CD4-positive, alpha-beta T cell (primary cell): Measurements from ENCODE around the gene ATP8A2. TPM values are rescaled to one million over a fixed set of nuclear protein-coding genes. Genes with fewer than 3 reads are reported as not detected.

ENCODE experiments used
- ATAC-seq: fragments of 200-7000 bp; cut with Tn5 transposase; one replicate; pipeline ENCODE4 v1.10.0; 2022; ENCODE audit warnings: mild to moderate bottlenecking; ENCODE audit not compliant: poor library complexity
- CTCF ChIA-PET: fragments of 350-600 bp; sonication (Branson Sonifier 250); formaldehyde crosslinking; loops from one replicate; lab custom pipeline; 2021; ENCODE audit warnings: antibody characterized with exemption, inconsistent platforms; lab: Charles Lee
- POLR2A ChIA-PET: fragments of 350-600 bp; sonication (Branson Sonifier 250); formaldehyde crosslinking; loops from one replicate; lab custom pipeline; 2021; ENCODE audit warnings: antibody characterized with exemption, inconsistent platforms; lab: Charles Lee
- DNase-seq, 14 experiments: peaks; one replicate each; pipeline ENCODE4 v3.0.0-alpha.2; 2013 to 2020; ENCODE audit warnings: mixed read lengths in 2 of 14
- H3K27ac ChIP-seq, 2 donors: one replicate each; pipeline versions ENCODE4 v1.5.1 to v1.7.0; 2013; ENCODE audit warnings: low read length in 2 of 2, low read depth in 1 of 2, mild to moderate bottlenecking in 1 of 2
- H3K27me3 ChIP-seq, 2 experiments: 1 replicate in 1 of 2; 2 replicates in 1 of 2; pipeline versions ENCODE4 v1.6.1 to v1.7.0; 2013; ENCODE audit warnings: low read length in 2 of 2, control low read depth in 1 of 2, mild to moderate bottlenecking in 1 of 2, moderate library complexity in 1 of 2; ENCODE audit not compliant: insufficient read depth in 2 of 2, control insufficient read depth in 1 of 2
- H3K36me3 ChIP-seq: one replicate; pipeline ENCODE4 v1.6.1; 2013; ENCODE audit warnings: low read length, control low read depth; ENCODE audit not compliant: insufficient read depth
- H3K4me1 ChIP-seq: one replicate; pipeline ENCODE4 v1.6.1; 2013; ENCODE audit warnings: low read length, control low read depth; ENCODE audit not compliant: insufficient read depth
- H3K4me3 ChIP-seq: one replicate; pipeline ENCODE4 v1.5.1; 2013; ENCODE audit warnings: mild to moderate bottlenecking, low read length, moderate library complexity
- H3K9me3 ChIP-seq, 2 experiments: 1 replicate in 1 of 2; 2 replicates in 1 of 2; pipeline versions ENCODE4 v1.6.1 to v1.7.0; 2013; ENCODE audit warnings: low read length in 2 of 2, mild to moderate bottlenecking in 2 of 2, control low read depth in 1 of 2, moderate library complexity in 1 of 2; ENCODE audit not compliant: control insufficient read depth in 1 of 2, insufficient read depth in 1 of 2
- H3K27ac Mint-ChIP-seq: one replicate; pipeline ENCODE4 v1.8.0; 2020; ENCODE audit warnings: mixed read lengths
- H3K27me3 Mint-ChIP-seq: one replicate; pipeline ENCODE4 v1.8.0; 2021; ENCODE audit warnings: mixed read lengths
- H3K36me3 Mint-ChIP-seq: one replicate; pipeline ENCODE4 v1.8.0; 2021; ENCODE audit warnings: low read depth, mixed read lengths
- H3K4me1 Mint-ChIP-seq: one replicate; pipeline ENCODE4 v1.8.0; 2021; ENCODE audit warnings: low read depth, mixed read lengths
- H3K4me3 Mint-ChIP-seq: one replicate; pipeline ENCODE4 v1.8.0; 2020; ENCODE audit warnings: mild to moderate bottlenecking, mixed read lengths
- H3K9me3 Mint-ChIP-seq: one replicate; pipeline ENCODE4 v1.8.0; 2020; ENCODE audit warnings: mixed read lengths
- CTCF ChIP-seq: fragments of 200-600 bp; IDR thresholded peaks from one replicate; pipeline ENCODE4 v1.8.0; 2022; ENCODE audit warnings: antibody characterized with exemption, mild to moderate bottlenecking
- intact Hi-C, 2 experiments: fragments of 100-400 bp; cut with DNase I in 1 of 2; cut with micrococcal nuclease in 1 of 2; formaldehyde crosslinking; loops; one replicate each; pipeline versions ENCODE4 v1.15.1 to v1.9.0; 2023 to 2025; cut with DNase I, micrococcal nuclease
- total RNA-seq, 174 experiments: library from RNA in 2 of 174; stranded (reverse) in 2 of 174; gene quantifications; one replicate each; pipeline ENCODE4 v1.2.3 and lab custom pipeline; 2021 to 2026

Gene ATP8A2
- total RNA-seq, 2 experiments from 2014 or later = 0.22 to 0.36 TPM

- H3K4me1 Mint-ChIP-seq = peaks cover 35% of the 10 kb centered on the region
- H3K4me3 ChIP-seq = no peak overlapping the region
- ChIA-PET POLR2A (interaction anchor here (0.7 to 1.1 kb wide), 2 partner anchors 27 to 52 kb away, joined by 3 to 6 read pairs; no protein-coding TSS in a partner anchor), CTCF (no interaction called here)
- intact Hi-C loops = loop anchor here (5.0 to 10.0 kb wide), 2 partner anchors 54 to 57 kb away; no protein-coding TSS in a partner anchor
- no peaks in the 10 kb centered on the region for H3K27me3 Mint-ChIP-seq
- H3K27ac ChIP-seq = peak overlapping the region; percentile 25 to 52
- H3K36me3 Mint-ChIP-seq = no peaks in the 10 kb centered on the region
- no peak for TF ChIP-seq CTCF
- H3K27ac Mint-ChIP-seq = peak overlapping the region; percentile 83
- no peak for ATAC-seq
- peak overlapping the region; percentile 46 for H3K4me3 Mint-ChIP-seq
- peaks cover 21% of the 10 kb centered on the region for H3K4me1 ChIP-seq
- peak in 3 of 14 experiments; percentile 16 to 26 (median 22) for DNase-seq
- H3K9me3 ChIP-seq = no peaks in the 10 kb centered on the region
- H3K27me3 ChIP-seq = no peaks in the 10 kb centered on the region
- no peaks in the 10 kb centered on the region for H3K36me3 ChIP-seq
- H3K9me3 Mint-ChIP-seq = no peaks in the 10 kb centered on the region
These were observed 476.2 kb downstream of the ATP8A2 start for GRCh38 chr13:25847635-25848626.

GRCh38 chr13:25848812-25849745 lies 477.3 kb downstream of the ATP8A2 start:
- TF ChIP-seq CTCF = no peak
- H3K27ac Mint-ChIP-seq = no peak overlapping the region
- peaks cover 21% of the 10 kb centered on the region for H3K4me1 ChIP-seq
- H3K27ac ChIP-seq = no peak overlapping the region
- no peak overlapping the region for H3K4me3 ChIP-seq
- CTCF ChIA-PET = no interaction called here
- no peak overlapping the region for H3K4me3 Mint-ChIP-seq
- no peaks in the 10 kb centered on the region for H3K27me3 Mint-ChIP-seq
- H3K9me3 Mint-ChIP-seq = no peaks in the 10 kb centered on the region
- intact Hi-C loops = loop anchor here (5.0 to 10.0 kb wide), 2 partner anchors 53 to 56 kb away; no protein-coding TSS in a partner anchor
- POLR2A ChIA-PET = no interaction called here
- peaks cover 35% of the 10 kb centered on the region for H3K4me1 Mint-ChIP-seq
- no peaks in the 10 kb centered on the region for H3K36me3 ChIP-seq
- DNase-seq (no peak), ATAC-seq (no peak)
- no peaks in the 10 kb centered on the region for H3K27me3 ChIP-seq
- no peaks in the 10 kb centered on the region for H3K36me3 Mint-ChIP-seq
- H3K9me3 ChIP-seq = no peaks in the 10 kb centered on the region

GRCh38 chr13:25857830-25858229 lies 486.1 kb downstream of the ATP8A2 start:
- no peaks in the 10 kb centered on the region for H3K4me1 ChIP-seq
- no peak for TF ChIP-seq CTCF
- no peak overlapping the region for H3K4me3 ChIP-seq
- no peak overlapping the region for H3K27ac Mint-ChIP-seq
- H3K4me1 Mint-ChIP-seq = no peaks in the 10 kb centered on the region
- POLR2A ChIA-PET = no interaction called here
- no peaks in the 10 kb centered on the region for H3K27me3 ChIP-seq
- DNase-seq (no peak), ATAC-seq (no peak)
- no peak overlapping the region for H3K27ac ChIP-seq
- no peaks in the 10 kb centered on the region for H3K36me3 ChIP-seq
- H3K9me3 Mint-ChIP-seq = no peaks in the 10 kb centered on the region
- no peaks in the 10 kb centered on the region for H3K36me3 Mint-ChIP-seq
- H3K27me3 Mint-ChIP-seq = no peaks in the 10 kb centered on the region
- H3K4me3 Mint-ChIP-seq = no peak overlapping the region
- intact Hi-C loops = no loop called here
- no peaks in the 10 kb centered on the region for H3K9me3 ChIP-seq
- CTCF ChIA-PET = no interaction called here
